ENCODE data around the gene CACFD1. TPM values are rescaled to one million over a fixed set of nuclear protein-coding genes. Genes with fewer than 3 reads are reported as not detected.

CACFD1 gene
- total and polyA plus RNA-seq, 9 of the 15 experiments (the other 6 are each of a cell fraction or from before 2014, with no cell fraction given), result 0.11 to 1.4 (median 1.1) TPM; not detected in 2

- TF ChIP-seq ZMIZ1 (IDR thresholded peaks at IDR 0.05; ENCODE audit: low read depth in 2 of 2, low read length in 2 of 2) (no peak), KLF1 (tag; IDR thresholded peaks at IDR 0.05) (peak; percentile 84; the same call in 1 of the 2 replicates), ZNF589 (CRISPR knock-in tag; IDR thresholded peaks at IDR 0.05; ENCODE audit: low read depth) (no peak), BRCA1 (IDR thresholded peaks at IDR 0.05) (no peak), BRCA1 (CRISPR knock-in tag; IDR thresholded peaks at IDR 0.05) (no peak), HDAC1 (IDR thresholded peaks at IDR 0.05) (peak; percentile 56 to 98; a peak in 3 of 4 replicates), HNRNPLL (IDR thresholded peaks at IDR 0.05; ENCODE audit: low read depth, low read length, poor library complexity, severe bottlenecking) (peak; percentile 62), YY1 (IDR thresholded peaks at IDR 0.05; ENCODE audit: borderline replicate concordance in 1 of 3, control insufficient read depth in 1 of 3, extremely low read depth in 1 of 3, insufficient read depth in 3 of 3, insufficient read length in 1 of 3, insufficient replicate concordance in 2 of 3, low read depth in 1 of 3, low read length in 2 of 3) (peak in 2 of 3 experiments; percentile 50 to 66), NFIC (IDR thresholded peaks at IDR 0.05) (peak; percentile 78), GTF2A2 (tag; IDR thresholded peaks at IDR 0.05) (peak; percentile 68; the same call in 1 of the 2 replicates), NONO (IDR thresholded peaks at IDR 0.05; ENCODE audit: low read depth in 2 of 2, low read length in 1 of 2) (peak in 1 of 2 experiments; percentile 75; a peak in 1 of 4 replicates), TOE1 (IDR thresholded peaks at IDR 0.05; ENCODE audit: borderline replicate concordance) (peak; percentile 93), TOE1 (CRISPR knock-in tag; IDR thresholded peaks at IDR 0.05; ENCODE audit: borderline replicate concordance, low read depth) (no peak)
These were observed 42.0 kb upstream of the CACFD1 start, which contains the start of gene REXO4 (continued) for GRCh38 chr9:133417541-133418461.
